ENCODE data around the gene LCN2.

LCN2 gene

GRCh38 chr9:128169925-128170324 lies 20.7 kb downstream of the LCN2 start:
- no peak for DNase-seq

DNA sequence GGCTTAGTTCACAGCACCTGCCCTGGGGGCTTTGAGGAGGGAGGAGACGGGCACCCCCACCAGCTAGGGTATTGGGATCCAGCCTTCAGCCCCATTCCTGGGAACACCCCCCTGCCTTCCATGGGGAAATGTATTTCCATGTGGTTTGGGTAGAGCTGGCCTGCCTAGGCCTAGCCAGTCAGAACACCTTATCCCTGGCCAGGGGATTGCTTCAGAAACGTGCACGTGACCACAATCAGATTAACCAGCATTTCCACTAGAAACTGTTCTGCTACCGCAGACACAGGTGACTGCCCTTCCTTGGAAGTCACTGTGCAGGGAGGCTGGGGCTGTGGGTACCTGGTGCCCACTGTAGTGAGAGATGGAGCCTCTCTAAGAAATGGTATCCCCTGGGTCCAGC lies 24.8 kb downstream of the LCN2 start:
- no peak for DNase-seq

- peak; percentile 29 for DNase-seq
Observed at GRCh38 chr9:128175102-128175563, 25.9 kb downstream of the LCN2 start.

DNA sequence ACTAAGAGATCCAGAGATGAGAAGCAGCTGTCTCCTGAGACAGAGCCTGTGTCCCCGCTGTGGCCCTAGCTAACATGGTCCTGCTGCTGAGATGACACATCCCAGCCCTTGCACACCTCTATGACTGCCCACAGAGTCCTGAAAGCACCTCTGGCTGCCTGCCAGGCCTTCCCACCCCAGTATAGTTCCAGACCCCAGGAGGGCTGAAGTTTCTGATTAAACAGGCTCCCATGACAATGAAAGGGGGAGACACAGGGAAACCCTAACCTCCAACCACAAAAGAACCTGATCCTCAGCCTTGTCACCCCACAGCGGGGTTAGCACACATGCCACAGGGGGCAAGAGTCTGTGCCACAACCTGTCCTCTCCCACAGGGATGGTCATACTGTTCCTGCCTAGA lies 26.5 kb downstream of the LCN2 start:
- DNase-seq = no peak

GRCh38 chr9:128178806-128179431 lies 29.7 kb downstream of the LCN2 start:
- no peak for DNase-seq

GRCh38 chr9:128180001-128180400 lies 30.7 kb downstream of the LCN2 start:
- DNase-seq = no peak

DNA sequence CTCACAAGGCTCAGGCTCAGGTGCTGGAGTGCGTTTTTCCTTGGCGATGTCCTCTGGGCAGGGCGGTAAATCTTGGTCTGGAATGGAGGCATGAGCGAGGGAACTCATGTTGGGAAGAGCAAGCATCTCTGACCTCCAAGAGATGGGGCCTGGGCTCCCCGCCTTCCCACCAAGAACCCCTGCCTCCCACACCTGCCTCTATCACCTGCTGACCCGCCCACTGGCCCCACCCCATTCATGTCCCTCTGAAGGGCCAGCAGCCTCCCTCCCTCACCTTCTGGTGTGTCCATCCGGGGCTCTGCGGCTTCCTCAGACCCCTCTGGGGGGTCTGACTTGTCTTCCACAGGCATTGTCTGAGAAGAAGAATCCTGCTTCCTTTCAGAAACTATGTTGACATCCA lies 31.2 kb downstream of the LCN2 start:
- DNase-seq = no peak

- DNase-seq = peak; percentile 33
Observed at GRCh38 chr9:128181480-128181879, 32.2 kb downstream of the LCN2 start.

- DNase-seq = no peak
Observed at GRCh38 chr9:128182893-128183588, 33.8 kb downstream of the LCN2 start.

DNA sequence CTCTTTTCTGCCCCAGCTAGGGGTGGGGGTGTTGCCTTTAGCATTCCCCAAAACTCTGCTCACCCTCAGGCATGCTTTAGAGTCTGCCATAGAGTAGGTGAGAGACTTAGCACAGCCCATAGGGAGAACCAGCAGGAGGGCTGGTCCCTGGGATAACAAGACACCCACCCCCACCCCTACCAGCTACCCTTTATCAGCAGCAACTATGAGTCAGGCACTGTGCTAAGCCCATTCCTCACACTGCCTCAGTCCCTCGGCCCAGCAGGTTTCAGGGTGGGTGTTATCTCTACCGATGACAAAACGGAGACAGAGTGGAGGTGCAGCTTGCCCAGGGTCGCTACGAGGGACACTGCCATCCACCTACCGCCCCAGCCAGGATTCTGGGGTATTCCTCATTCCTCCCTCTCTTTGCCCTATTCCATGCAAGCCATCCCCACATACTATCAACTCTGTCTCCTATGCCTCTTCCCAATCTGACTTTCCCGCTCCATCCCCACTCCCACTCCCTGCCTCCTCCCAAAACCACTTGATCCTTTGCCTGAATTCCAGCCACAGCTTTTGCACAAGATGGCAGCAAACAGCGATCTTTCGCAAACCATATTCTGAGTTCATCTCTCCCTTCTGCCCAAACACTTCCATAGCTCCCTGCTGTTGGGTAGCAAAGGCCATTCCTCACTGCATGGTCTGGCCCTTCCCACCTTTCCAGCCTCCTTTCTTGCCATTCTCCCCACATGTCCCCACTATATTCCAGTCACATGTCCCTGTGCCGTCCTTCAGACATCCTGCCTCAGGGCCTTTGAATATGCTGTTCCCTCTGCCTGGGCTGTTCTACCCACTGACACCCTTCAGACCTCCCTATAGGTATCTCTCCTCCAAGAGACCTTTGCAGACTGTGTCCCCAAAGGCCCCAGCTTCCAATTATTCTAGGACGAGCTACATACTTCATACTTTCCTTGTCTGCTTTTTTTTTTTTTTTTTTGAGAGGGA lies 37.0 kb downstream of the LCN2 start:
- no peak for DNase-seq

DNA sequence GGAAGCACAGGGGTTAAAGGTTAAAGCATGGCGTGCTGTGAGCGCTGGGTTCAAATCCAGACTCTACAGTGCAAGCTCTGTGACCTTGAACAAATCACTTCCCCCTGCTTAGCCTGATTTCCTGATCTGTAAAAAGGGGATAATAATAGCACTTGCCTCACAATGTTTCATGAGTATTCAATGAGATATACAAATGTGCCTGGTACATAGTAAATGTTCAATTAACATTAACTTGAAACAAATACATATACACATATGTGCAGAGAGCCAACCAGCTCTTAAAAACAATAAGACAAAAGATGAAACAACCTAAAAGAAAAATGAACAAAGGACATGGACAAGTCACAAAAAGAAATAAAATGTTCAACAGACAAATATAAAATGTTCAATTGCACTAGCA lies 38.1 kb downstream of the LCN2 start:
- DNase-seq = no peak

DNA sequence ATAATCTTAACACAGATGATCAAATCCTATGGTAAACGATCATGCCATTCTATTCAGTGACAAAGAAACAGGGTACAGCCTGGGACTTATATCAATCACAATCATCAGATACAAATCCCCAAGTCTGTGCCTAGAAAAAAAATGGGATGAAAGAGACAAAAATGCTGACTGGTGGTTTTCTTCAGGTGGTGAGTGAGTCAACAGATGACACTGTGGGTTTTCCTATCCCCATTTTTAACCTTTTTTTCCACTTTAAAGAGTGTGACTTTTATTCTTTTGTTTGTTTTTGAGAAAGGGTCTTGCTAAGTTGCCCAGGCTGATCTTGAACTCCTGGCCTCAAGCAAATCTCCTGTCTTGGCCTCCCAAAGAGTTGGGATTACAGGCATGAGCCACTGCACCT lies 39.0 kb downstream of the LCN2 start:
- no peak for DNase-seq

GRCh38 chr9:128190013-128190412 lies 40.8 kb downstream of the LCN2 start:
- DNase-seq = no peak

- DNase-seq = no peak
Observed at GRCh38 chr9:128190516-128191405, 41.5 kb downstream of the LCN2 start.

GRCh38 chr9:128191406-128192046 lies 42.3 kb downstream of the LCN2 start, which contains the start of gene CIZ1:
CIZ1 (minus strand) TSS chr9:128191572; CDS start chr9:128190857, 715 bp downstream.
- peak; percentile 74 for DNase-seq

GRCh38 chr9:128192601-128193371 lies 43.5 kb downstream of the LCN2 start:
- peak; percentile 89 for DNase-seq

- no peak for DNase-seq
Observed at GRCh38 chr9:128193469-128194096, 44.3 kb downstream of the LCN2 start.

DNA sequence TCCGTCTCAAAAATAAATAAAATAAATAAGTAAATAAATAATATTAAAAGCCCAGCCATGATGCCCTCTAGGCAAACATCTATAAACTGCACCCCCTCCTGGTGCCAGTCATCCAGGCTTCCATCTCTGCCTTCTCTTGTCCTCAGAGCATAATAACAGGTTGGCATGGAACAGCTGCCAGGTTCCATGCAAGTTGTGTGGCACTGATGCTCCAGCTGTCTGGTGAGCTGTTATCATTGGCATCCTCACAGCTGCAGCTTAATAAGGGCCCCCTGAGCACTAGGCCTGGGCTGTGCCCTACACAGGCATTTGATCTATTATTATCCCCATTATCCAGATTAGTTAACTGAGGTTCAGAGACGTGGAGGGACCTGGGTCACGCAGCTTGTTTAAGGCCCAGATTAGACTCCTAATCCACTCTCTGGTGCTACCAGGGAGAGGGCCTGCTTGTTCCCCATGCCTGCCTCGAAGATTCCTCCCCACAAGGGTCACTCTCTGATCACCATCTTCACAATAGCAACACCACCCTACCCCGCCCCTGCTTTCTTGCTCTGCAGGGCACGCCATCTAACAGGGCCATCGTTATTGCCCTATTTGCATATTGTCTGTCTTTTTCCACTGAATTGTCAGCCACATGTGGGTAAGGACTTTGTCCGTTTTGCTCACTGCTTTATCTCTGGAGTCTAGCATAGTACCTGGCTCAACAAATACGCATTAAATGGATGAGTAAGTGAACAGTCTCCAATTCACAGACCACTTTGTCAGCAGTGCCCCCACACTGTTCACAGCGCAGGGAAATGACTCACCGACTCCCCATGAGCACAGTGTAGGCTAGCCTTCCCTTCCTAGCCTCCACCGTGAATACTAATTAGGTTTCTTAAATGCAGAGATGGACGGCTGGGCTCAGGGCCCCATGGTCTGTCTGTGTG lies 52.5 kb downstream of the LCN2 start:
- DNase-seq = peak; percentile 74

GRCh38 chr9:128202648-128203023 lies 53.4 kb downstream of the LCN2 start:
- no peak for DNase-seq
